ENCODE results near the gene RNF2.

DNA sequence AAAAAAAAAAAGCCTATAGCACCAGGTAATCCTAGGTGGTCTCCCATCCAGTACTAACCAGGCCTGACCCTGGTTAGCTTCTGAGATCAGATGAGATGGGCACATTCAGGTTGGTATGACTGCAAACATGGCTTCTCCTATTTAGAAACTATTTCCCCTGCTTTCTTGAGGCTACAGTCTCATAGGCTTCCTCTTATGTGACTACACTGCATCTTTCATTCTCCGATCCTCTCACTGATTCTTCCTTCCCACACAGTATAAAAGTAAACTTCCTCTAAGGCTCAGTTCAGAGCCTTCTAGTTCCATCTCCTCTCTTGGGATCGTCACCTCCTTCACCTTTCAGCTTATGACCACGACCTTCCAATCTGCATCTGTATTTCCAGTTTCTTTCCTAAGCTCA, 30.4 kb upstream of the RNF2 start:
- no peak for TF ChIP-seq POLR2A (IDR thresholded peaks at IDR 0.05; ENCODE audit: low read depth, low read length)
- TF ChIP-seq, protein P1, sequence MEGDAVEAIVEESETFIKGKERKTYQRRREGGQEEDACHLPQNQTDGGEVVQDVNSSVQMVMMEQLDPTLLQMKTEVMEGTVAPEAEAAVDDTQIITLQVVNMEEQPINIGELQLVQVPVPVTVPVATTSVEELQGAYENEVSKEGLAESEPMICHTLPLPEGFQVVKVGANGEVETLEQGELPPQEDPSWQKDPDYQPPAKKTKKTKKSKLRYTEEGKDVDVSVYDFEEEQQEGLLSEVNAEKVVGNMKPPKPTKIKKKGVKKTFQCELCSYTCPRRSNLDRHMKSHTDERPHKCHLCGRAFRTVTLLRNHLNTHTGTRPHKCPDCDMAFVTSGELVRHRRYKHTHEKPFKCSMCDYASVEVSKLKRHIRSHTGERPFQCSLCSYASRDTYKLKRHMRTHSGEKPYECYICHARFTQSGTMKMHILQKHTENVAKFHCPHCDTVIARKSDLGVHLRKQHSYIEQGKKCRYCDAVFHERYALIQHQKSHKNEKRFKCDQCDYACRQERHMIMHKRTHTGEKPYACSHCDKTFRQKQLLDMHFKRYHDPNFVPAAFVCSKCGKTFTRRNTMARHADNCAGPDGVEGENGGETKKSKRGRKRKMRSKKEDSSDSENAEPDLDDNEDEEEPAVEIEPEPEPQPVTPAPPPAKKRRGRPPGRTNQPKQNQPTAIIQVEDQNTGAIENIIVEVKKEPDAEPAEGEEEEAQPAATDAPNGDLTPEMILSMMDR (IDR thresholded peaks at IDR 0.05; ENCODE audit: extremely low read depth in 1 of 2, insufficient read depth in 1 of 2, low read depth in 1 of 2, low read length in 2 of 2) = no peak
- TF ChIP-seq, protein P2, sequence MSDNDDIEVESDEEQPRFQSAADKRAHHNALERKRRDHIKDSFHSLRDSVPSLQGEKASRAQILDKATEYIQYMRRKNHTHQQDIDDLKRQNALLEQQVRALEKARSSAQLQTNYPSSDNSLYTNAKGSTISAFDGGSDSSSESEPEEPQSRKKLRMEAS (IDR thresholded peaks at IDR 0.05; ENCODE audit: insufficient read depth, insufficient read length) = no peak
- no peak for TF ChIP-seq GATA2 (IDR thresholded peaks at IDR 0.05; ENCODE audit: insufficient read depth, insufficient read length, low read depth, low read length)
- no peak for TF ChIP-seq EZH2 (IDR thresholded peaks at IDR 0.05; ENCODE audit: borderline replicate concordance, low read depth, low read length, severe bottlenecking)
- no peak for TF ChIP-seq POLR2AphosphoS5 (IDR thresholded peaks at IDR 0.05; ENCODE audit: insufficient read depth, low read depth, low read length)
- TF ChIP-seq MYC (IDR thresholded peaks at IDR 0.05; ENCODE audit: low read depth, low read length) = no peak
